Activated CD4-positive, alpha-beta T cell treated with anti-CD3 and anti-CD28 coated beads, Interleukin-10, Interleukin-2, amounts not matched to agents 100 ng/mL and 50 ng/mL, durations not matched to agents 16 hours and 8 hours (primary cell): ENCODE data around the gene PTAR1.

Experiments
- DNase-seq: peaks from one replicate; pipeline ENCODE4 v3.0.0-alpha.2; 2020

PTAR1 gene

GRCh38 chr9:69748304-69748703 lies 11.5 kb downstream of the PTAR1 start:
- no peak for DNase-seq

- DNase-seq = no peak
These were observed 12.8 kb downstream of the PTAR1 start for GRCh38 chr9:69746859-69747560.

GRCh38 chr9:69745716-69746437 lies 13.9 kb downstream of the PTAR1 start:
- no peak for DNase-seq

- no peak for DNase-seq
These were observed 15.0 kb downstream of the PTAR1 start for GRCh38 chr9:69744688-69745380.

GRCh38 chr9:69743930-69744329 lies 15.9 kb downstream of the PTAR1 start:
- DNase-seq = no peak

- DNase-seq = no peak
These were observed 18.8 kb downstream of the PTAR1 start for GRCh38 chr9:69740872-69741505.

- no peak for DNase-seq
These were observed 28.5 kb downstream of the PTAR1 start for GRCh38 chr9:69731348-69731747.

- no peak for DNase-seq
These were observed 39.8 kb downstream of the PTAR1 start for GRCh38 chr9:69719983-69720382.

GRCh38 chr9:69719367-69719766 lies 40.4 kb downstream of the PTAR1 start:
- DNase-seq = no peak

- DNase-seq = no peak
These were observed 41.6 kb downstream of the PTAR1 start for GRCh38 chr9:69718218-69718617.

- no peak for DNase-seq
These were observed 44.0 kb downstream of the PTAR1 start for GRCh38 chr9:69715825-69716224.

GRCh38 chr9:69715096-69715495 lies 44.7 kb downstream of the PTAR1 start:
- no peak for DNase-seq

GRCh38 chr9:69697475-69697874 lies 62.3 kb downstream of the PTAR1 start:
- DNase-seq = no peak

- DNase-seq = no peak
These were observed 63.0 kb downstream of the PTAR1 start for GRCh38 chr9:69696802-69697201.

GRCh38 chr9:69689991-69690538 lies 69.7 kb downstream of the PTAR1 start:
- no peak for DNase-seq

- no peak for DNase-seq
These were observed 75.9 kb downstream of the PTAR1 start for GRCh38 chr9:69683927-69684326.

GRCh38 chr9:69678843-69679538 lies 80.8 kb downstream of the PTAR1 start:
- no peak for DNase-seq

GRCh38 chr9:69677931-69678330 lies 81.9 kb downstream of the PTAR1 start:
- no peak for DNase-seq

- no peak for DNase-seq
These were observed 84.2 kb downstream of the PTAR1 start for GRCh38 chr9:69675563-69675962.

- DNase-seq = no peak
These were observed 84.9 kb downstream of the PTAR1 start for GRCh38 chr9:69674716-69675438.

- DNase-seq = no peak
These were observed 85.6 kb downstream of the PTAR1 start for GRCh38 chr9:69674112-69674685.

GRCh38 chr9:69673311-69673640 lies 86.5 kb downstream of the PTAR1 start:
- no peak for DNase-seq
